HL-60 (cell line): Measurements from ENCODE around the gene BIK.

Experiments used
- DNase-seq, 2 experiments: peaks; one replicate each; pipeline ENCODE4 v3.0.0-alpha.2; 2010 to 2020; ENCODE audit warnings: low read depth in 1 of 2, low spot score in 1 of 2
- H3K27ac ChIP-seq: fragments of 250-450 bp; sonication (Bioruptor Pico); replicated peaks from 2 replicates; pipeline ENCODE4 v1.5.1; 2020; ENCODE audit warnings: mild to moderate bottlenecking, moderate library complexity
- H3K27me3 ChIP-seq: fragments of 250-450 bp; sonication (Bioruptor Pico); 2 replicates; pipeline ENCODE4 v1.5.1; 2021; ENCODE audit warnings: mild to moderate bottlenecking, moderate library complexity; ENCODE audit not compliant: insufficient read depth, poor library complexity, severe bottlenecking
- H3K4me3 ChIP-seq: replicated peaks from 2 replicates; pipeline ENCODE4 v1.5.1; 2011; ENCODE audit warnings: mild to moderate bottlenecking, control low read depth, low read length; ENCODE audit not compliant: insufficient read depth
- GABPA ChIP-seq: IDR thresholded peaks from 2 replicates; pipeline ENCODE4 v1.6.1; 2012; ENCODE audit warnings: low read depth
- POLR2AphosphoS5 ChIP-seq: IDR thresholded peaks from 2 replicates; pipeline ENCODE4 v1.6.1; 2012; ENCODE audit warnings: low read depth
- SPI1 ChIP-seq: IDR thresholded peaks from 2 replicates; pipeline ENCODE4 v1.6.1; 2012; ENCODE audit warnings: low read depth, mild to moderate bottlenecking, borderline replicate concordance
- TF ChIP-seq, protein P1 (sequence below): IDR thresholded peaks from 2 replicates; pipeline ENCODE4 v1.6.1; 2012; ENCODE audit warnings: low read depth; ENCODE audit not compliant: insufficient replicate concordance
- TF ChIP-seq, protein P2 (sequence below): IDR thresholded peaks from one replicate; pipeline ENCODE4 v1.5.1; 2011; ENCODE audit warnings: low read length, control low read depth, inconsistent platforms; ENCODE audit not compliant: insufficient read depth

The BIK gene

DNA sequence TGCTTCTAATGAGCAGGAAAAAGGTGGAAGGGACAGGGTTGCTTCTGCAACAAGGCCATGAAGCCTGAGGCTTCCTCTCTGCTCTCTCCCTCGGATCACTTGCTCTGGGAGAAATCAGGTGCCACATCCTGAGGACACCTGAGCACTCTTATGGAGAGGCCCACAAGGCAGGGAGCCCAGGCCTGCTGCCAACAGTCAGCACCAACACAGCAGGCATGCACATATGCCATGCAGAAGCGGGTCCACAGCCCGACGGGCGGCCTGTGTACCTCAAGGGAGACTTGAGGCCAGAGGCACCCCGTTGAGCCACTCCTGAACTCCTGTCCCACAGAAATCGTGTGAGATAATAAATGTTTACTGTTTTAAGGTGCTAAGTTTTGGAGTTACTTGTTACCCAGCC lies 66.9 kb downstream of the BIK start:
- no peaks in the 10 kb centered on the region for H3K27me3 ChIP-seq
- DNase-seq, result no peak
- TF ChIP-seq, protein P1, sequence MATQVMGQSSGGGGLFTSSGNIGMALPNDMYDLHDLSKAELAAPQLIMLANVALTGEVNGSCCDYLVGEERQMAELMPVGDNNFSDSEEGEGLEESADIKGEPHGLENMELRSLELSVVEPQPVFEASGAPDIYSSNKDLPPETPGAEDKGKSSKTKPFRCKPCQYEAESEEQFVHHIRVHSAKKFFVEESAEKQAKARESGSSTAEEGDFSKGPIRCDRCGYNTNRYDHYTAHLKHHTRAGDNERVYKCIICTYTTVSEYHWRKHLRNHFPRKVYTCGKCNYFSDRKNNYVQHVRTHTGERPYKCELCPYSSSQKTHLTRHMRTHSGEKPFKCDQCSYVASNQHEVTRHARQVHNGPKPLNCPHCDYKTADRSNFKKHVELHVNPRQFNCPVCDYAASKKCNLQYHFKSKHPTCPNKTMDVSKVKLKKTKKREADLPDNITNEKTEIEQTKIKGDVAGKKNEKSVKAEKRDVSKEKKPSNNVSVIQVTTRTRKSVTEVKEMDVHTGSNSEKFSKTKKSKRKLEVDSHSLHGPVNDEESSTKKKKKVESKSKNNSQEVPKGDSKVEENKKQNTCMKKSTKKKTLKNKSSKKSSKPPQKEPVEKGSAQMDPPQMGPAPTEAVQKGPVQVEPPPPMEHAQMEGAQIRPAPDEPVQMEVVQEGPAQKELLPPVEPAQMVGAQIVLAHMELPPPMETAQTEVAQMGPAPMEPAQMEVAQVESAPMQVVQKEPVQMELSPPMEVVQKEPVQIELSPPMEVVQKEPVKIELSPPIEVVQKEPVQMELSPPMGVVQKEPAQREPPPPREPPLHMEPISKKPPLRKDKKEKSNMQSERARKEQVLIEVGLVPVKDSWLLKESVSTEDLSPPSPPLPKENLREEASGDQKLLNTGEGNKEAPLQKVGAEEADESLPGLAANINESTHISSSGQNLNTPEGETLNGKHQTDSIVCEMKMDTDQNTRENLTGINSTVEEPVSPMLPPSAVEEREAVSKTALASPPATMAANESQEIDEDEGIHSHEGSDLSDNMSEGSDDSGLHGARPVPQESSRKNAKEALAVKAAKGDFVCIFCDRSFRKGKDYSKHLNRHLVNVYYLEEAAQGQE, result no peak
- TF ChIP-seq, protein P2, sequence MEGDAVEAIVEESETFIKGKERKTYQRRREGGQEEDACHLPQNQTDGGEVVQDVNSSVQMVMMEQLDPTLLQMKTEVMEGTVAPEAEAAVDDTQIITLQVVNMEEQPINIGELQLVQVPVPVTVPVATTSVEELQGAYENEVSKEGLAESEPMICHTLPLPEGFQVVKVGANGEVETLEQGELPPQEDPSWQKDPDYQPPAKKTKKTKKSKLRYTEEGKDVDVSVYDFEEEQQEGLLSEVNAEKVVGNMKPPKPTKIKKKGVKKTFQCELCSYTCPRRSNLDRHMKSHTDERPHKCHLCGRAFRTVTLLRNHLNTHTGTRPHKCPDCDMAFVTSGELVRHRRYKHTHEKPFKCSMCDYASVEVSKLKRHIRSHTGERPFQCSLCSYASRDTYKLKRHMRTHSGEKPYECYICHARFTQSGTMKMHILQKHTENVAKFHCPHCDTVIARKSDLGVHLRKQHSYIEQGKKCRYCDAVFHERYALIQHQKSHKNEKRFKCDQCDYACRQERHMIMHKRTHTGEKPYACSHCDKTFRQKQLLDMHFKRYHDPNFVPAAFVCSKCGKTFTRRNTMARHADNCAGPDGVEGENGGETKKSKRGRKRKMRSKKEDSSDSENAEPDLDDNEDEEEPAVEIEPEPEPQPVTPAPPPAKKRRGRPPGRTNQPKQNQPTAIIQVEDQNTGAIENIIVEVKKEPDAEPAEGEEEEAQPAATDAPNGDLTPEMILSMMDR, result no peak
- TF ChIP-seq SPI1 (no peak), POLR2AphosphoS5 (no peak), GABPA (no peak)
- H3K27ac ChIP-seq, result no peak overlapping the region
- H3K4me3 ChIP-seq, result no peak overlapping the region
